ENCODE results near the gene PAXX.

- TF ChIP-seq TBP (optimal IDR thresholded peaks at IDR 0.05; ENCODE audit: low read depth, low read length) (no peak), CHD2 (IDR thresholded peaks at IDR 0.05; ENCODE audit: low read depth, low read length) (no peak), LARP7 (IDR thresholded peaks at IDR 0.05) (no peak), MAX (CRISPR knock-in tag; IDR thresholded peaks at IDR 0.05) (no peak), NCOA4 (IDR thresholded peaks at IDR 0.05; ENCODE audit: partially characterized antibody) (no peak), ZNF830 (CRISPR knock-in tag; IDR thresholded peaks at IDR 0.05) (no peak), CLOCK (CRISPR knock-in tag; IDR thresholded peaks at IDR 0.05; ENCODE audit: borderline replicate concordance) (no peak), PHB (CRISPR knock-in tag; IDR thresholded peaks at IDR 0.05) (no peak), SIN3A (IDR thresholded peaks at IDR 0.05; ENCODE audit: borderline replicate concordance in 2 of 2, control insufficient read depth in 1 of 2, low read depth in 2 of 2, low read length in 2 of 2) (no peak), EZH2 (IDR thresholded peaks at IDR 0.05; ENCODE audit: borderline replicate concordance, low read depth, low read length) (no peak), ZBED1 (IDR thresholded peaks at IDR 0.05) (no peak), JUND (IDR thresholded peaks at IDR 0.05; ENCODE audit: borderline replicate concordance, low read depth, low read length) (no peak), JUND (tag; IDR thresholded peaks at IDR 0.05; ENCODE audit: borderline replicate concordance, low read depth, low read length) (no peak)
- TF ChIP-seq, protein P1, sequence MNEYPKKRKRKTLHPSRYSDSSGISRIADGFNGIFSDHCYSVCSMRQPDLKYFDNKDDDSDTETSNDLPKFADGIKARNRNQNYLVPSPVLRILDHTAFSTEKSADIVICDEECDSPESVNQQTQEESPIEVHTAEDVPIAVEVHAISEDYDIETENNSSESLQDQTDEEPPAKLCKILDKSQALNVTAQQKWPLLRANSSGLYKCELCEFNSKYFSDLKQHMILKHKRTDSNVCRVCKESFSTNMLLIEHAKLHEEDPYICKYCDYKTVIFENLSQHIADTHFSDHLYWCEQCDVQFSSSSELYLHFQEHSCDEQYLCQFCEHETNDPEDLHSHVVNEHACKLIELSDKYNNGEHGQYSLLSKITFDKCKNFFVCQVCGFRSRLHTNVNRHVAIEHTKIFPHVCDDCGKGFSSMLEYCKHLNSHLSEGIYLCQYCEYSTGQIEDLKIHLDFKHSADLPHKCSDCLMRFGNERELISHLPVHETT (CRISPR knock-in tag; conservative IDR thresholded peaks at IDR 0.05 in 1 of 2, IDR thresholded peaks at IDR 0.05 in 1 of 2), result no peak
- TF ChIP-seq, protein P2, sequence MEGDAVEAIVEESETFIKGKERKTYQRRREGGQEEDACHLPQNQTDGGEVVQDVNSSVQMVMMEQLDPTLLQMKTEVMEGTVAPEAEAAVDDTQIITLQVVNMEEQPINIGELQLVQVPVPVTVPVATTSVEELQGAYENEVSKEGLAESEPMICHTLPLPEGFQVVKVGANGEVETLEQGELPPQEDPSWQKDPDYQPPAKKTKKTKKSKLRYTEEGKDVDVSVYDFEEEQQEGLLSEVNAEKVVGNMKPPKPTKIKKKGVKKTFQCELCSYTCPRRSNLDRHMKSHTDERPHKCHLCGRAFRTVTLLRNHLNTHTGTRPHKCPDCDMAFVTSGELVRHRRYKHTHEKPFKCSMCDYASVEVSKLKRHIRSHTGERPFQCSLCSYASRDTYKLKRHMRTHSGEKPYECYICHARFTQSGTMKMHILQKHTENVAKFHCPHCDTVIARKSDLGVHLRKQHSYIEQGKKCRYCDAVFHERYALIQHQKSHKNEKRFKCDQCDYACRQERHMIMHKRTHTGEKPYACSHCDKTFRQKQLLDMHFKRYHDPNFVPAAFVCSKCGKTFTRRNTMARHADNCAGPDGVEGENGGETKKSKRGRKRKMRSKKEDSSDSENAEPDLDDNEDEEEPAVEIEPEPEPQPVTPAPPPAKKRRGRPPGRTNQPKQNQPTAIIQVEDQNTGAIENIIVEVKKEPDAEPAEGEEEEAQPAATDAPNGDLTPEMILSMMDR (IDR thresholded peaks at IDR 0.05 in 2 of 3, conservative IDR thresholded peaks at IDR 0.05 in 1 of 3; ENCODE audit: insufficient read depth in 2 of 3, low read depth in 1 of 3, low read length in 3 of 3), result no peak
Observed at GRCh38 chr9:137017791-137018497, 25.7 kb downstream of the PAXX start.

Measured in K562 (cell line).